ENCODE data around the gene CHCHD6. TPM values are rescaled to one million over a fixed set of nuclear protein-coding genes. Genes with fewer than 3 reads are reported as not detected.

CHCHD6 gene
- total RNA-seq, 3 donors from 2014 or later: 5.9 to 9.8 (median 6.5) TPM

- Histone ChIP-seq H3K36me3 (ENCODE audit: low read depth) (no peaks in the 10 kb centered on the region), H3K4me3 (no peak overlapping the region), H3K4me1 (ENCODE audit: low read depth) (no peaks in the 10 kb centered on the region), H3K9me3 (no peaks in the 10 kb centered on the region)
- intact Hi-C loops (cut with DNase I, micrococcal nuclease): no loop called here
- no peak for TF ChIP-seq CTCF (IDR thresholded peaks at IDR 0.05)
- ATAC-seq: no peak
- no peak for DNase-seq
These were observed 162.2 kb downstream of the CHCHD6 start for GRCh38 chr3:126866175-126866759.

DNA sequence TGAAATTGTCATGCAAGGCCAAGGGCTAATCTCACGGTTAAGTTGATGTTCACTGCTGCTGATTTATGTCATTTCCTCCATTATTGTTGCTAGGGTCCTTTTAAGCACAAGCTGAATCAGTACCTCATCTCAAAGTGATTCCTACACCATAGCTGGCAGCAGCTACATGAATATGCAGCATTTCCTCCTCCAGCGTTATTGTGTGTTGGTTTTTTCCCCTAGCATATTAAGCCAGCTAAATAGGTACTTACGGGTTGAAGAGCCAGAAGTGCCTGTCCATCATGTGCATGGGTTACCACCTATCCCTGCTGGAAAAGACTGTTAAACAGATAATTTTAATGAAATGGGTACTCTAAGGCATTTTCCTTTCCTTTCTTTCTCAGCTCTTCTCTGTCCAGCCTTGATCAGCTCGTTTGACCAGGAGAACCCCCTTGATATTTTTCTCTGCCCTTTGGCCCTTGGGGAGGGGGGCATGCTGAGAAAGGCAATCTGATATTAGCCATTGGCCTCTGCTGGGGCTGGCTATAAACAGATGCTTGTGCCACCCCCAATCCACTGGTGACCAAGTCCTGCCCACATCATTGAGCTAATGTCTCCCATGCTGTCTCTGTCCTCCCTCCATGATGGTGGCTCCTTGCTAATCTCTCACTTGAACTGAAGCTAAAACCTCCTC is 163.3 kb downstream of the CHCHD6 start:
- intact Hi-C loops (cut with DNase I, micrococcal nuclease): no loop called here
- Histone ChIP-seq H3K4me3 (no peak overlapping the region), H3K36me3 (ENCODE audit: low read depth) (no peaks in the 10 kb centered on the region), H3K4me1 (ENCODE audit: low read depth) (no peaks in the 10 kb centered on the region), H3K9me3 (no peaks in the 10 kb centered on the region)
- no peak for DNase-seq
- no peak for ATAC-seq
- TF ChIP-seq CTCF (IDR thresholded peaks at IDR 0.05): no peak

DNA sequence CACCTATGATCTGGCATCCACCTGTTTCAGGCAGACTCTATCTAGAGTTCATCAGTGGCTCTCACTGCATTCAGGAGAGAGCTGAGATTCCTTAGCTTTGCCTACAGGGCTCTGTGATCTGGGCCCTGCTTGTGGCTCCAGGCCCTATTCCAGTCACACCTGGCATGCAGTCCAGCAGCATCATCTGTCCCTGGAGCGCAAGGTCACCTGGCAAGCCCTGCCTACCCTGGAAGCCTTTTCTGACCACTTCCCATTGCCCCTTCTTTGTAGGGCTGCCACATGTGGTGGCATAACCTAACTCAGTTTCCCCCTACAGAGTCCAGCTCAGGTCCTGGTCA is 163.8 kb downstream of the CHCHD6 start:
- ATAC-seq: no peak
- intact Hi-C loops (cut with DNase I, micrococcal nuclease): no loop called here
- no peak for DNase-seq
- Histone ChIP-seq H3K9me3 (no peaks in the 10 kb centered on the region), H3K4me1 (ENCODE audit: low read depth) (no peaks in the 10 kb centered on the region), H3K4me3 (no peak overlapping the region), H3K36me3 (ENCODE audit: low read depth) (no peaks in the 10 kb centered on the region)
- TF ChIP-seq CTCF (IDR thresholded peaks at IDR 0.05): no peak

DNA sequence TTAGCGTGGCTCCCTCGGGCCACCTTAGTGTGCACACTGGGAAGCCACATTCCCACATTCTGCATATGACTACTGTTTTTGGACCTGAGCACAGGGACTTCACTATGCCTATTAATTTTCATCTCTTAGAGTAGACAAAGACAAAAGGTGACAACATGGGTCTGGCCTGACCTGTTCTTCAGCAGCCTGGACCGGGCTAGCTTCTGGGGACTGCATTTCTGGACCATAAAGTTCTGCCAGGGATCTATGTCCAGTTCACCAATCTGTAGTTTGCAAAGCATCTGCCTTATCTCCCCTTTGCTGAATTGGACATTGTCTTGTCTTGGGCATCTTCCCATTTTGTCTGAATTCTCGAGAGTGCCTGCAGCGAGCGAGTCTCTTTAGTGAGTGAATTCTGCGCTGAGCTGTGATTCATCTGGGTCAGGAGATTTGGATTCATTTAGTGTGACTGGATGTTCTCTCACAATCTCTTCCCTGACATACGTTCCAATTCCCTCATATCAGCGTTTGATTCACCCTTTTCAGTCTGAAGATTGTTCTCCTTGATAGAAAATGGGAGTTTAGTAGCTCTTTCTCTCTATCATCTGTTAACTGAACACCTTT is 166.7 kb downstream of the CHCHD6 start:
- H3K9me3 ChIP-seq: no peaks in the 10 kb centered on the region
- intact Hi-C loops (cut with DNase I, micrococcal nuclease): no loop called here
- no peak for DNase-seq
- TF ChIP-seq CTCF (IDR thresholded peaks at IDR 0.05): no peak
- no peaks in the 10 kb centered on the region for H3K36me3 ChIP-seq (ENCODE audit: low read depth)
- no peak overlapping the region for H3K4me3 ChIP-seq
- no peak for ATAC-seq
- H3K4me1 ChIP-seq (ENCODE audit: low read depth): no peaks in the 10 kb centered on the region

- intact Hi-C loops (cut with DNase I, micrococcal nuclease): no loop called here
- Histone ChIP-seq H3K9me3 (no peaks in the 10 kb centered on the region), H3K4me3 (no peak overlapping the region), H3K4me1 (ENCODE audit: low read depth) (no peaks in the 10 kb centered on the region), H3K36me3 (ENCODE audit: low read depth) (no peaks in the 10 kb centered on the region)
- no peak for ATAC-seq
- no peak for DNase-seq
- no peak for TF ChIP-seq CTCF (IDR thresholded peaks at IDR 0.05)
These were observed 168.8 kb downstream of the CHCHD6 start for GRCh38 chr3:126872701-126873342.
